Brain microvascular endothelial cell (primary cell): ENCODE measurements around the gene ZBTB1.
"Not testable (repeated sequence)": the region's sequence is repeated elsewhere in the genome, so short reads cannot be mapped to it uniquely, and the experiment has no call there.

Experiments
- DNase-seq: peaks from one replicate; pipeline ENCODE4 v3.0.0-alpha.2; 2020
- H3K27ac ChIP-seq: fragments of 250-450 bp; sonication (Bioruptor Pico); 2 replicates; pipeline ENCODE4 v1.5.1; 2020; ENCODE audit warnings: mild to moderate bottlenecking, moderate library complexity
- H3K27me3 ChIP-seq: fragments of 250-450 bp; sonication (Bioruptor Pico); replicated peaks from 2 replicates; pipeline ENCODE4 v1.5.1; 2020; ENCODE audit warnings: mild to moderate bottlenecking
- H3K36me3 ChIP-seq: fragments of 250-450 bp; sonication (Bioruptor Pico); replicated peaks from 2 replicates; pipeline ENCODE4 v1.5.1; 2020; ENCODE audit warnings: mild to moderate bottlenecking
- H3K4me3 ChIP-seq: 2 replicates; pipeline ENCODE4 v1.5.1; 2011; ENCODE audit warnings: low read depth, mild to moderate bottlenecking, control low read depth, low read length, moderate library complexity
- CTCF ChIP-seq: IDR thresholded peaks from 2 replicates; pipeline ENCODE4 v1.5.1; 2011; ENCODE audit warnings: low read depth, mild to moderate bottlenecking, moderate library complexity, low read length, control low read depth, inconsistent platforms; ENCODE audit errors: missing control alignments
- in situ Hi-C: cut with HindIII; loops from 2 replicates; pipeline ENCODE4 v1.10.0; 2017; ENCODE audit warnings: low sequenced_read_pairs, low pct_ligation_motif_present

The ZBTB1 gene

GRCh38 chr14:64550621-64551333, 46.2 kb downstream of the ZBTB1 start:
- H3K4me3 ChIP-seq: no peak overlapping the region

GRCh38 chr14:64554556-64554955, 50.0 kb downstream of the ZBTB1 start:
- TF ChIP-seq CTCF: no peak
- Histone ChIP-seq H3K36me3 (no peaks in the 10 kb centered on the region), H3K4me3 (no peak overlapping the region), H3K27me3 (no peaks in the 10 kb centered on the region), H3K27ac (no peak overlapping the region)
- in situ Hi-C loops: no loop called here
- DNase-seq: no peak

More at GRCh38 chr14:64550621-64551333, 46.2 kb downstream of the ZBTB1 start:
- no peaks in the 10 kb centered on the region for H3K36me3 ChIP-seq
- DNase-seq: no peak
- H3K27ac ChIP-seq: no peak overlapping the region
- no peaks in the 10 kb centered on the region for H3K27me3 ChIP-seq
- in situ Hi-C loops: no loop called here
- no peak for TF ChIP-seq CTCF

DNA sequence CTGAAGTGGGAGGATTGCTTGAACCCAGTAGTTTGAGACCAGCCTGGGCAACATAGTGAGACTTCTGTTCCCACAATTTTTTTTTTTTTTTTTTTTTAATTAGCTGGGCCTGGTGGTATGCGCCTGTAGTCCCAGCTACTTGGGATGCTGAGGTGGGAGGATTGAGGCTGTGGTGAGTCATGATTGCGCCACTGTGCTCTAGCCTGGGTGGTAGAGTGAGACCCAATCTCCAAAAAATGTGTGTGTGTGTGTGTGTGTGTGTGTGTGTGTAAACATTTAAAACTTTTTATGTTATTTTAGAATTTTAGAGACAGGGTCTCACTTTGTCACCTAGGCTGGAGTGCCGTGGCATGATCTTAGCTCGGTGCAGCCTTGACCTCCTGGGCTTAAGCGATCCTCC, 52.0 kb downstream of the ZBTB1 start:
- no peaks in the 10 kb centered on the region for H3K27me3 ChIP-seq
- no peak overlapping the region for H3K4me3 ChIP-seq
- in situ Hi-C loops: no loop called here
- DNase-seq: no peak
- TF ChIP-seq CTCF: no peak
- H3K36me3 ChIP-seq: no peaks in the 10 kb centered on the region
- H3K27ac ChIP-seq: no peak overlapping the region

DNA sequence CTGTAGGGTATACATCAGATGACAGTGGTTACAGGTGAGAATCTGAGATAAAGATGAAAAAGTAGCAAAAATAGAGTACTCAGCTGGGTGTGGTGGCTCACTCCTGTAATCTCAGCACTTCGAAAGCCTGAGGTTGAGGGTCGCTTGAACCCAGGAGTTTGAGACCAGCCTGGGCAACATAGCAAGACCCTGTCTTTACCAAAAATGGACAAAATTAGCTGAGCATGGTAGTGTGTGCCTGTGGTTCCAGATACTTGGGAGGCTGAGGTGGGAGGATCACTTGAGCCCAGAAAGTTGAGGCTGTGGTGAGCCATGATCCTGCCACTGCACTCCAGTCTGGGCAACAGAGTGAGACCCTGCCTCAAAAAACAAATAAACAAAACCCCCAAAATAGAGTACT, 53.6 kb downstream of the ZBTB1 start:
- in situ Hi-C loops, DNase-seq, H3K36me3 ChIP-seq, H3K27me3 ChIP-seq, H3K27ac ChIP-seq, H3K4me3 ChIP-seq: not testable (repeated sequence)

GRCh38 chr14:64561631-64562030, 57.1 kb downstream of the ZBTB1 start:
- no peak for DNase-seq
- no peak for TF ChIP-seq CTCF
- Histone ChIP-seq H3K27ac (no peak overlapping the region), H3K4me3 (no peak overlapping the region), H3K36me3 (no peaks in the 10 kb centered on the region), H3K27me3 (no peaks in the 10 kb centered on the region)
- in situ Hi-C loops: no loop called here

GRCh38 chr14:64562436-64562835, 57.9 kb downstream of the ZBTB1 start:
- in situ Hi-C loops: no loop called here
- Histone ChIP-seq H3K27me3 (no peaks in the 10 kb centered on the region), H3K36me3 (no peaks in the 10 kb centered on the region), H3K4me3 (no peak overlapping the region), H3K27ac (no peak overlapping the region)
- no peak for DNase-seq
- no peak for TF ChIP-seq CTCF
